ENCODE measurements around the gene COPRS.
"Not testable (repeated sequence)": the region's sequence is repeated elsewhere in the genome, so short reads cannot be mapped to it uniquely, and the experiment has no call there.

Gene COPRS

DNA sequence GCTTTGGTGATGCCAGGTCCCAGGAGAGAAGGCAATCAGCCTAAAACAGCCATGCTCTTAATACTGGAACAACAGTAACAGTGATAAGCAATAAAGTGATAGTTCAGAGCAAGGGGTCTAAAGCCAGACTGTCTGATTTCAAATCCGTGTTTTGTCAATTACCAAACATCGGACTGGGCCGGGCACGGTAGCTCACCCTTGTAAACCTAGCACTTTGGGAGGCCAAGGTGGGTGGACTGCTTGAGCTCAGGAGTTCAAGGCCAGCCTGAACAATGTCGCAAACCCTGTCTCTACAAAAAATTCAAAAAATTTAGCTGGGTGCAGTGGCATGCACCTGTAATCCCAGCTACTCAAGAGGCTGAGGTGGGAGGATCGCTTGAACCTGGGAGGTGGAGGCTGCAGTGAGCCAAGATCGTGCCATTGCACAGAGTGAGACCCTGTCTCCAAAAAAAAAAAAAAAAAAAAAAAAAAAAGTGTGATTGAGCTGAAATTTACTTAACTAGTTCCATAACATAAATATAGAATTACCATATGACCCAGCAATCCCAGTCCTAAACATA lies 5.1 kb downstream of the COPRS start:
- DNase-seq, result no peak
- intact Hi-C loops (cut with DNase I), result no loop called here

DNA sequence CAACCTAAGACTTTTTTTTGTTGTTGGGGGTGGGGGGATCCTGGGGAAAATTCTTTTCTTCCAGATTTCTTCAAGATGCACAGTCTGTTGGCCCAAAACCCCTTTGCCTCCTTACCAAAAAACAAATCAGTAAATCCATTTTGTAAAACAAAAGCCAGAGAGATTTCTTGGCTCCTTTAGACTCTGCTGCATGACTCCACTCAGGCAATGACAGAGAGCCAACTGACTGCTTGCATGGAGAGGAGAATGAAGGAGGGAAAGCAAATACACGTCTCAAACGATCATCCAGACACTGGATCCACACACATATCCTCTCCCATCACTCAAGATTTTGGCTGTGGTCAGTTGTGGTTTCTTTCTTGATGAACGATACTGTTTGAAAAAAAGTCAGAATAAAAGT lies 13.8 kb downstream of the COPRS start:
- intact Hi-C loops (cut with DNase I), result no loop called here
- no peak for DNase-seq

DNA sequence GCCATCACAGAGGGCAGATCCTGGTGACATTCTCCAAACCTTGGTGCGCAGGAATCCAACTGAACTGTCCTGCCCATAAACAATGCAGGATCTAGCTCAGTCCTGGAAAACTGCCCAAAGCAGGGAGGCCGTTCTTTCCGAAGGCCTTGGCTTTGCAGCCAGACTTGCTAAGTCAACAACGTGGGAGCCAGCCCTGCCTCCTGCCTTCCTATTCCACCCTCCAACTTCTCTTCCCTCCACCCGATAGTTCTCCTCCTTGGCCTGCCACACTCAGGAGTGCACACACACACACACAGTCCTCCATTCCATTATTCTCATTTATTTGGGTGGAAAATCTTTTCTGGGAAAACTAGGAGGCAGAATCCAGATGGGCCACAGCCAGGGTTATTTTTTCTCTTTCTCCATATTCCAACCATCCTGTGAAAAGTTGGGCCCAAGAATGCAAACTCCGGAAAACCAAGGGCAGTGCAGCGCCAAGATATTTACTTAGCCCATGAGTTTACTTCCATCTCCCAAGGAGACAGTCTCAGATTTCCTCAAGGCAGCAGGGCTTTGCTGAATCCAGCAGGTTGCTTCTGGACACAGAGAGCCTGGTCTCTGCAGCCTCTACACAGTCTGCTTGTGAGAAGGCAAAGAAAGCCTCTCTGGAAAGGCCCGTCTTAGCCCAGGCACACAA lies 15.8 kb downstream of the COPRS start:
- DNase-seq, result peak; percentile 22 to 87 (median 42)
- intact Hi-C loops (cut with DNase I), result loop anchor here (2.0 to 5.0 kb wide), 2 partner anchors 406 to 456 kb away; no protein-coding TSS in a partner anchor

DNA sequence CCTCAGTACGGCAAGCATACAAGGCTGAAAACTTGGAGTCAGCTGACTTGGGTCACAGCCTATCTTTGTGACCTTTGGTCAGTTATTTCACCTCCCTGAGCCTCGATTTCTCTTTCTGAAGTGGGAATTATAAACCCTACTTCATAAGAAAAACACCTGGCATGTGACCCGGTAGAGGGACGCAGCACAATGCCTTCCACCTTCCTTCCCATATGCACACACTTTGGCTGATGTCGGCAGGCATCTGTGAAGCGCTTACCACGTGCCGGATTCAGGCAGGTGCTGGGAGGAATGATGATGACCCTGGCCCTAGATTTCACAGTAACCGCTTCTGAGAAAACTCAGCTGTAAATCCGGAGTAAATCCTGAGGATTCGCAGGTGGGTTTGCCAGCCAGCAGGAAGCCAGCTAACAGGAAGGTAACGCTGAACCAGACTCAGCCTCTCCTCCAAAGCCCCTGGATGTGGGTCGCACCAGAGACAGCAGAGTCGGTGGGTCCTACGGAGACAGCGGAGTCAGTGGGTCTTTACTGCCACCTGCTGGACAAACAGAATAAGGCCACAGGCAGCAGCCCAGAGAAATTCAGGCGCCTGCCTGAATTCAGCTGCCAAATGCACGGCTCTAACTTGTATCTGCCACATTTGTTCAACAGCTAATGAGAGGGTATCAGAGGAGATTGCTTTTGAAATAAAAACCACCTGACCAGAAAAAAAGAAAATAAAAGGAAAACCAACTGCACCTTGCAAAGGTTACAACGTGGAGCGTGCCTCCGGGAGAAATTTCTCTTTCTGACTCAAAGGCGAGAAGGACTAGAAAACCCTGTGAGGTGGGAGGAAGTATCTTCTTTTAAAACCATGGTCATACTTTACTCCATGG lies 16.6 kb downstream of the COPRS start:
- peak; percentile 45 to 95 (median 76) for DNase-seq
- intact Hi-C loops (cut with DNase I), result loop anchor here (1.0 to 5.0 kb wide), 3 partner anchors 284 to 456 kb away; no protein-coding TSS in a partner anchor

DNA sequence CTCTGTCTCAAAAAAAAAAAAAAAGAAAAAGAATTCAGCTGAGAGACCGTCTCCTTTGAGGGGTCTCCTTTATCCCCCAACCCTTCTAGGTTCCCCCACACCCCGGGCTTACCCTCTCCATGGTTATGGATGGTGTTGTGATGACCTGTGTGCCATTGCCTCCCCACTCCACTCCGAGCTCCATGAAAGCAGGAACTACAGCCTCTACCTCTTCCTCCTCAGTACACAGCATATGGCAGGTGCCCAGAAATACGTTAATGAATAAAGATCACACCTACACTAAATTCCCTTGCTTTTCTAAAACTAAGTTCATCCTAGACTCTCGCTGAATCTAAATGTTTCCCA lies 17.2 kb downstream of the COPRS start:
- DNase-seq, result peak in 1 of 10 donors; percentile 15
- intact Hi-C loops (cut with DNase I), result loop anchor here (1.0 to 5.0 kb wide), 3 partner anchors 284 to 455 kb away; no protein-coding TSS in a partner anchor

DNA sequence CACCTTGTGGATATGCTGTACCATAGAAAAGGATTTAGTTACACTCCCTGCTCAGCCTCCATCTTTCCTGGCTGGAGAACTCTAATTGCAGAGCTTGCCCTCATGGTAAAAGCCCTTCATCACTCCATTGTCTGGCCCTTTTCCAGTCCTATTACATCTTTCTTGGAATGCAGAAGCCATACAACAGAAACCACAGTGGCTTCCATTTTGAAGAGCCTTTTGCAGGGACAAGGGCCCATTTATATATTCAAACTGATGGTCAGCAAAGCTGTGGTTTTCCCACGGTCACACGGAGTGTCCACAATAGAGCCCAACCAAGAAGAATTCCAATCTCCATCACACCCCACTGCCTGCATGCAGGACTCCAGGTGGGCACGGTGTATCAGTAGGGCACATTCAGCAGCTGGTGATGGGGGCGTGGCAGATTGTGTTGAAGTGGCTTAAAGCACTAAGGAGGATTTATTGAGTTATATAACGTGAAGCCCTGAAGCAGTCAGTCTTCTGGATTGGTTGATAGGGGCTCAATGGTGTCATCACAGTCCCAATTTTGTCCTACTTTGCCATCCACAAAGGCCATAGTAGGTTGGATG lies 20.3 kb downstream of the COPRS start:
- DNase-seq, result peak in 1 of 10 donors; percentile 54
- intact Hi-C loops (cut with DNase I), result no loop called here

- DNase-seq, result no peak
- intact Hi-C loops (cut with DNase I), result no loop called here
These were observed 23.1 kb downstream of the COPRS start for GRCh38 chr17:31835984-31836383.

GRCh38 chr17:31834448-31834847 lies 24.6 kb downstream of the COPRS start:
- intact Hi-C loops (cut with DNase I), result no loop called here
- peak in 2 of 10 donors; percentile 28 to 31 for DNase-seq

DNA sequence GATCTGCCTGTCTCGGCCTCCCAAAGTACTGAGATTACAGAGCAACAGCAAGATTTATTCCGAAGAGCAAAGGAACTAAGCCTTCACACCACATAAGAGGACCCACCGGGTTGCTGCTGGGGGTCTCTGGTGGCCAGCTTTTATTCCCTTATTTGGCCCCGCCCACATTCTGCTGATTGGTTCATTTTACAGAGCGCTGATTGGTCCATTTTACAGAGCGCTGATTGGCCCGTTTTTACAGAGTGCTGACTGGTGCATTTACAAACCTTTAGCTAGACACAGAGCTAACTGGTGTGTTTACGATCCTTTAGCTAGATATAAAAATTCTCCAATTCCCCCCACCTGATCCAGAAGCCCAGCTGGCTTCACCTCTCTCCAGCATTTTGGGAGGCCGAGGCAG lies 26.3 kb downstream of the COPRS start:
- intact Hi-C loops (cut with DNase I), result no loop called here
- DNase-seq, result peak in 1 of 10 donors; percentile 16

GRCh38 chr17:31830971-31831858 lies 27.8 kb downstream of the COPRS start:
- intact Hi-C loops (cut with DNase I), result no loop called here

DNA sequence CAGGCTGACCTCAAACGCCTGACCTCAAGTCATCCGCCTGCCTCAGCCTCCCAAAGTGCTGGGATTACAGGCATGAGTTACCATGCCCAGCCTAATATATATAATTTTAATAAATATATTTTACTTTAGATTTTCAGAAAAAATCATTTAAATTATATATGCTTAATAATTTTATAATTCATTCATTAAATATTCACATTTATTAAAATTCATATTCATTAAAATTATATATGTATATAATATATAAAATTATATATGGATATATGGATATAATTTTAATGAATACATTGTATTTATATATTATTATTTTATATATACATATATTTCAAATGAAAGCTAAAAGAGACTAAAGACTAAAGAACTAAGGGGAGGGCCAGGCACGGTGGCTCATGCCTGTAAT lies 29.4 kb downstream of the COPRS start:
- no peak for DNase-seq
- intact Hi-C loops (cut with DNase I), result no loop called here

More at GRCh38 chr17:31830971-31831858, 27.8 kb downstream of the COPRS start:
- peak in 2 of 10 donors; percentile 16 to 29 for DNase-seq

- DNase-seq, result peak in 2 of 10 donors; percentile 2 to 10
- intact Hi-C loops (cut with DNase I), result not testable (repeated sequence)
These were observed 30.1 kb downstream of the COPRS start for GRCh38 chr17:31828955-31829354.

- peak in 3 of 10 donors; percentile 54 to 80 (median 79) for DNase-seq
- intact Hi-C loops (cut with DNase I), result no loop called here
These were observed 32.9 kb downstream of the COPRS start for GRCh38 chr17:31825961-31826691.

- no peak for DNase-seq
- intact Hi-C loops (cut with DNase I), result no loop called here
These were observed 34.2 kb downstream of the COPRS start for GRCh38 chr17:31824766-31825360.

DNA sequence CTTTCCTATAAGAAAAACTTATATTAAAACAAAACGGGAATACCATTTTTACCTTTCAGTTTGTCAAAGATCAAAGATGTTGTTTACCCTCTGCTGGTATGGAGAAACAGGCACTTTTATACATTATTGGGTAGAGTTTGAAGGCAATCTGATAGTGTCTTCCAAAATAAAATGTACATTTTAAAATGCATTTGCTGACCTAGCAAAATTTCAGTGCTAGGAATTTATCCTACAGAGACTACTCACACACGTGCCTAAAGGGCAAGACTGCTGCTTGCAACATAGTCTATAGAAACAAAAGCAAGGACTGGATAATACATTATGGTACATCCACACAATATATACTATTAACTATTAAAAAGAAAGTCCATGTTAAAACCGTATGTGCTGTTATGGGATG lies 36.0 kb downstream of the COPRS start:
- DNase-seq, result no peak
- intact Hi-C loops (cut with DNase I), result no loop called here

DNA sequence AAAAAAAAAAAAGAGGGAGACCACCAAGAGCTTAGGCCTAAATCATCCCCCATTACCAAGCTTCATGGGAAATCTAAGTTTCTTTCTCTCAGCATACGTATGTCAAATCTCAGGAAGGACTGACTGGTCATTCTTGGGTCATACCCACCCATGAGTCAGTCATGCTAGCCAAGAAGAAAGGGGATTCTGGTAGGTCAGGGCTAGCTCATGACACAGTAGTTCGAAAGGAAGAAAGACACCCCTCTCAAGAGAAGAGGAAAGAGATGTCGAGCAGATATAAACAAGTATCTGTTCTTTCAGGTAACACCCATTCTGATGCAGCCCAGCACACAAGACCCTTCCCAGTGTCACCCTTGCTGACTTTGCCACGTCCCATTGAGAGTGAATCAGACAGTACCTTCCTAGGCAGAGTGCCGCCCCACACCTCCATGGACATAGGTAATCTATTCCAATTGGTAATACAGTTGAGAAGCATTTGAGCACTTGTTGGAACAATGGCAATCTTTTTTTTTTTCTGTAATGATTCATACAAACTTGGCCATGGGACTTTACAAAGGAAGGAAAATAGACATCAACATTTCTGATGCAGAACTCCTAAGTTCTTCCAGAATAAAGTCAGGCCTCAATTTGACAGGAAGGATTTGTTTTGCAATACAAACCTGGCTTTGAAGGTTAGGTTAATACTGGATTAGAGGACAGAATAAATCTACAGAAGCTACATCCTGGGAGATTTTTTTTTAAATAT lies 38.2 kb downstream of the COPRS start:
- intact Hi-C loops (cut with DNase I), result no loop called here
- DNase-seq, result peak in 1 of 10 donors; percentile 7

DNA sequence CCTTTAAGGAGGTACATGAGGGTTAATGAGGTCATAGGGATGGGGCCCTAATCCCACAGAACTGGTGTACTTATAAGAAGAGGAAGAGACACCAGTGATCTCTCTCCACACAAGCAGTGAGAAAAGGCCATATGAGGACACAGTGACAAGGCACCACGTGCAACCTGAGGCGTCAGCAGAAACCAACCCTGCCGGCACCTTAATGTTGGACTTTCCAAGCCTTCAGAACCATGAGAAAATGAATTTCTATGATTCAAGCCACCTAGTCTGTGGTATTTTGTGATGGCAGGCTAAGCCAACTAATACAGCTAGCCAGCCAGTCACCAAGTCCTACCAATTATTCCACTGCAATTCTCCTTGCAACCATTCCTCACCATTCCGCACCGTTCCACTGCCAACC lies 39.5 kb downstream of the COPRS start:
- intact Hi-C loops (cut with DNase I), result no loop called here
- peak in 1 of 10 donors; percentile 20 for DNase-seq

DNA sequence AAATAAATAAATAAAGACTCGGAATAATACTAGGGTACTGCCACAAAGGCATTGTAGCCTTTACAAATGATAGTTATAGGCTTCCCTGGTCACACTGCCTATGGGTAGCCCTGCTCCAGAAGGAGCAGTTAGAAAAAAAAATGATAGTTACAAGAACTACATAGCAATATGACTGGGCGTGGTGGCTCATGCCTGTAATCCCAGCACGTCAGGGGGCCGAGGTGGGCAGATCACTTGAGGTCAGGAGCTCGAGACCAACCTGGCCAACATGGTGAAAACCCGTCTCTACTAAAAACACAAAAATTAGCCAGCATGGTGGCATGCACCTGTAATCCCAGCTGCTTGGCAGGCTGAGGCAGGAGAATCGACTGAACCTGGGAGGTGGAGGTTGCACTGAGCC lies 40.2 kb downstream of the COPRS start:
- DNase-seq, result peak in 3 of 10 donors; percentile 6 to 74 (median 64)
- intact Hi-C loops (cut with DNase I), result not testable (repeated sequence)

Measured in posterior cingulate gyrus (tissue), 11 donors.